Mononuclear cell (primary cell): ENCODE results near the gene TSPAN14. TPM values are rescaled to one million over a fixed set of nuclear protein-coding genes. Genes with fewer than 3 reads are reported as not detected.

Source experiments
- H3K27me3 ChIP-seq: 2 replicates; pipeline ENCODE4 v1.6.0; 2011; ENCODE audit warnings: low read length, control low read depth; ENCODE audit not compliant: insufficient read depth
- H3K4me1 ChIP-seq: 2 replicates; pipeline ENCODE4 v1.5.1; 2011; ENCODE audit warnings: mild to moderate bottlenecking, low read length, control low read depth; ENCODE audit not compliant: insufficient read depth
- H3K4me3 ChIP-seq: 2 replicates; pipeline ENCODE4 v1.5.1; 2011; ENCODE audit warnings: mild to moderate bottlenecking, low read length, moderate library complexity
- H3K9me3 ChIP-seq: 2 replicates; pipeline ENCODE4 v1.5.1; 2011; ENCODE audit warnings: low read depth, mild to moderate bottlenecking, control low read depth, low read length
- total RNA-seq: library from RNA; depleted of rRNA; stranded (reverse); fragments of >200 nt; gene quantifications from one replicate; pipeline ENCODE4 v1.2.3, GENCODE V29; 2012

The TSPAN14 gene
- total RNA-seq, 1 donor, result 65.4 TPM

DNA sequence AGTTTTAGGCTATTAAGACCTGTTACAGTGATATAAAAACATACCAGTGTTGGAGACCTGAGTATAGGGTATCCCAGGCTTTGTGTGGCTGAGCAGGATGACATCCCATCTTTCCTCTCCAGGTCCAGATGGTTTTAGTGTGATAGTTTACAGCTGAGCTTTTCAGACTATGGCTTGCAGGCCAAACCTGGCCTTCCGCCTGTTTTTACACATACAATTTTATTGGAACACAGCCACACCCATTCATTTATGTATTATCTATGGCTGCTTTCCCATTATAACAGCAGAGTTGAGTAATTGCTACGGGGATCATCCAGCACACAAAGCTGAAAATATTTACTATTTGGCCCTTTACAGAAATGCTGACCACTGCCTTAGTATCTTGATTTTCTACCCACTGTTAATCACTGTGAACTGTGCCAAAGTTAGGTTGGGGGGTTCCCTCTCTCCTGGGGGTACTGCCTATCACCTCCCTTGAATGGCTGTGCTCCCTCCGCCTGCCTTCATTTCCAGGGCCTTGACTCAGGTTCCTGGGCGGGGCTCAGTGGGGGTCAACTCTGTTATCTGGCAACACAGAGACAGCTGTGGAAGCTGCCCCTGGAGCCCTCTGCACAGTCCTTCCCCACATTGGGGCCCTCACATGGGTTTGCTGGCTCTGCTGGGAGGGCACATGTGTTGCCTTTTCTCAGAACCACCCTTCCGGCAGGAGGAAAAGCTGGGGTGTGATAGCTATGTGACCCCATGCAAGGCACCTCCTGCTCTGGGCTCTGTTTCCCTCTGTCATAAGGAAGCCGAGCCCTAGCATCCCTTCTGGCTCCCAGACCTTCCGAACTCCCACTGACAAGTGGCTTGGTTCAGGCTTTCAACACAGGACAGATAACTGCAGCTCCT is 43.3 kb downstream of the TSPAN14 start:
- Histone ChIP-seq H3K4me1 (peaks cover 96% of the 10 kb centered on the region), H3K9me3 (no peaks in the 10 kb centered on the region), H3K27me3 (no peaks in the 10 kb centered on the region), H3K4me3 (no peak overlapping the region)

DNA sequence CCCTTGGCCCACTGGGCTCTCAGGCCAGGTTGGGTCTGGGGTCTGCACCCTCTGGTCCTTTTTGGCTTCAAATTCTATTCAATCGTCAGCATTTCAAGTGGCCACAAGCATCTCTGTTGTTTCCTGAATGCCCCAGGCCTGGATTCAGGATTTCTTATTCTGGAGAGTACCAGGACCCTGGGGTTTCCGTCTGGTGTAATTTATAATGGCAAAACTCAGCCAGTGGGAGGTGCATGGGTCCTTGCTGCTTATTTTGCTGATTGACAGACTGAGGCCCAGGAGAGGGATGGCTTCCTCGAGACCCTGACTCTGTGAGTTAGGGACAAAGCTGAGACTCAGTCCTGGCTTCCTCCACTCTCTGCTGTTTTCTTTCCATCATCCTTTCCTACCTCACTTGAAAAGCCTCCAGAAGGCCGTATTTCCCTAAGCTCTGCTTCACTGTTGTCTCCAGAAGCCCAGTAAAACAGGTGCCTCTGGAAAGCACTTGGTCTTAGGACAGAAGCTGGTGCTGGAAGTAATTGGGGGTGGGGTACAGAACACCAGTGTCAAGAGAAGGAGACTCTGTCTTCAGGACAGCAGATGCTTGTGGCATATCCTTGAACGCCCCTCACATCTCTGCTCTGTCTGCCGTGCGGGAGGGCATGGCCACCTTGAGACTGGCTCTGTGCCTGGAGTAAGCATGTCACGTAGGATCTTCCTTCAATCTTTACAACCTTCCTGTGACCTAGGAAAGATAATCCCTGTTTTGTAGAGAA is 44.1 kb downstream of the TSPAN14 start:
- no peaks in the 10 kb centered on the region for H3K9me3 ChIP-seq
- H3K4me1 ChIP-seq, result peaks cover 96% of the 10 kb centered on the region
- no peak overlapping the region for H3K4me3 ChIP-seq
- no peaks in the 10 kb centered on the region for H3K27me3 ChIP-seq

GRCh38 chr10:80498833-80499741 is 45.0 kb downstream of the TSPAN14 start:
- Histone ChIP-seq H3K4me1 (peaks cover 96% of the 10 kb centered on the region), H3K4me3 (no peak overlapping the region), H3K9me3 (no peaks in the 10 kb centered on the region), H3K27me3 (no peaks in the 10 kb centered on the region)

DNA sequence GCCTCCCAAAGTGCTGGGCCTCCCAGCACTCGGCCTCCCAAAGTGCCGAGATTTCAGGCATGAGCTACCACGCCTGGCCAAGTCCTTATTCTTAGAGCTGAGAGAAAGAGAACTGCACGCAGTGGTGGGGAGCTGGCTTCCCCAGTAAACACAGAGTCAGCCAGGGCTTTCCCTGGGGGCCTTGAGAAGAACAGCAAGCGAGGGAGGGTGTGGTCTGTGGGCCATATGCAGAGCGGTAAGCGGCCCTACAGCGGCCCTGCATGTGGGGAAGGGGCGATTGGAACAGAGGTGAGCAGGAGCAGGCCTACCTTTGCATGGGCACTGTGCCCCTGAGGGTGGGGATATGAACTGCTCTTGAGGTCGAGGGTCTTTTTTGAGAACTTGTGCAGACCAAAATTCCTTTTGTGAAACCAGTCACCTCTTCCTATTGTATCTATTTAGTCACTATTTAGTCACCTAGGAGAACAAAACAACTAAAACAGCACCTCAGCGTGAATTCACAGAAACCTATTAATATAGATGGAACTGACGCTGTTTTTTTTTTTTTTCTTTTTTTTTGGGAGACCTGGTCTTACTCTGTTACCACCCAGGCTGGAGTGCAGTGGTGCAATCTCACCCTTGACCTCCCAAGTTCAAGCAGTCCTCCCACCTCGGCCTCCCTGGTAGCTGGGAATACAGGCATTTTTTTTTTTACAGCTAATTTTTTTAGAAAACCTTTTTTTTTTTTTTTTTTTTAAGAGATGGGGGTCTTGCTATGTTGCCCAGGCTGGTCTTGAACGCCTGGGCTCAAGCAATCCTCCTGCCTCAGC is 46.7 kb downstream of the TSPAN14 start:
- H3K27me3 ChIP-seq, result no peaks in the 10 kb centered on the region
- no peak overlapping the region for H3K4me3 ChIP-seq
- peaks cover 96% of the 10 kb centered on the region for H3K4me1 ChIP-seq
- no peaks in the 10 kb centered on the region for H3K9me3 ChIP-seq

- Histone ChIP-seq H3K27me3 (no peaks in the 10 kb centered on the region), H3K9me3 (no peaks in the 10 kb centered on the region), H3K4me3 (no peak overlapping the region), H3K4me1 (peaks cover 93% of the 10 kb centered on the region)
These were observed 47.3 kb downstream of the TSPAN14 start for GRCh38 chr10:80501381-80501912.

- Histone ChIP-seq H3K9me3 (no peaks in the 10 kb centered on the region), H3K4me3 (no peak overlapping the region), H3K4me1 (peaks cover 90% of the 10 kb centered on the region), H3K27me3 (no peaks in the 10 kb centered on the region)
These were observed 47.9 kb downstream of the TSPAN14 start for GRCh38 chr10:80501913-80502521.

GRCh38 chr10:80502621-80503583 is 48.8 kb downstream of the TSPAN14 start:
- no peaks in the 10 kb centered on the region for H3K27me3 ChIP-seq

DNA sequence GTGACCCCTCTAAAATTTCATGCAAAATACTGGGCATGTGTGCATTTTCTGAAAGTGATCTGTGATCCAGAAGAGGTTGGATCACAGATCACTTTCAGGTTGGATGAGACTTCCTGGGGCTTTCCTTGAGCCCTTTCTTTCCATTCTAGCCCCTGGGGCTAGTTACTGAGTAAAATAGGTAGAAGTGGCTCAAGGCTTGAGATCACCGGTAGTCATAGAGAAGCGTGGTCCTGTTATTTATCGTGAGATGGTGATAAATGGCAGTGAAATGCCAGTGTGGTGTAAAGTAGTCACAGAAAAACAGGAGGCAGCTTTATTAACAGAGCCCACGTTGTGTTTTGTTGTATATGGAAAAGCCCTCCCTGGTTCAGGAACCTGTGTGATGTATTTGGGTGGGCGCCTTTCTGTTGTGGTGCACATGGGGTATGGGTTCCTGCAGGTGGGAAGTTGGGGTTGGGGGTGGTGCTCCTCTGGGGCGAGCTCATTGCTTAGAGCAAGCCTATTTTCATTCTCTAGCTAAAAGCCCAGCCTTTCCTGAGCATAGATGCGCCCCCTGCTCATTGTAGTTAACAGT is 49.6 kb downstream of the TSPAN14 start:
- H3K4me3 ChIP-seq, result no peak overlapping the region

More at GRCh38 chr10:80502621-80503583, 48.8 kb downstream of the TSPAN14 start:
- peaks cover 81% of the 10 kb centered on the region for H3K4me1 ChIP-seq
- no peak overlapping the region for H3K4me3 ChIP-seq
- H3K9me3 ChIP-seq, result no peaks in the 10 kb centered on the region

DNA sequence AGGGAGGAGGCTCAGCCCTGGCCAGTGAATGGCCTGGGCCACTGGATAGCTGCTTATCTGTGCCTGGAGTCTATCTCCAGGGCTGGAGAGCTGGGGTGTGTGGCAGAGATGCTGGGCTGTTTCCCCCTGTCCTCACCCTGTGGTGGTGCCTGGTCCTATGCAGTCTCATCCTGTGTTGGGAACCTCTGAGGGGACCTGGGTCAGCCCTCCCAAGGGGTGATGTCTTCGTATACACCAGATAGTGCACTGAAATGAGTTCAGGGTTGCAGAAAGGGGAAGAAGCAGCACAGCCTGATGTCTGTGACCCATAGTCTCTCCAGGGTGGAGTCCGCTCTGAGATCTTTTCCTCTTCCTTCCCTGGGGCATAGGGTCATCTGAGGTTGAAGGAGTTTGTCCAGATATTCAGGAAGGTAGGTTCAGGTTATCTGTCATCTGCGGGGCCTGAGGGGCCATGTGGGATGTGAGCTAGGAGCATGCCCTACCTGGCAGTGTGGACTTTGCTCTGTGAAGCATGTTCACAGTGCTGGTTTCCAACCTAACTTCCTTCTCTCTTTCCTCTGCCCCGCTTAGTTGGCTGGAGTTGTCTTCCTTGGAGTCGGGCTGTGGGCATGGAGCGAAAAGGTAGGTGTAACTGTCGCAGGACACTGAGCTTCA is 50.2 kb downstream of the TSPAN14 start:
- no peaks in the 10 kb centered on the region for H3K9me3 ChIP-seq
- no peaks in the 10 kb centered on the region for H3K27me3 ChIP-seq
- peaks cover 68% of the 10 kb centered on the region for H3K4me1 ChIP-seq
- H3K4me3 ChIP-seq, result no peak overlapping the region

More for the DNA sequence above, 49.6 kb downstream of the TSPAN14 start:
- H3K9me3 ChIP-seq, result no peaks in the 10 kb centered on the region
- H3K27me3 ChIP-seq, result no peaks in the 10 kb centered on the region
- peaks cover 74% of the 10 kb centered on the region for H3K4me1 ChIP-seq

- Histone ChIP-seq H3K4me1 (peaks cover 64% of the 10 kb centered on the region), H3K9me3 (no peaks in the 10 kb centered on the region), H3K4me3 (no peak overlapping the region), H3K27me3 (no peaks in the 10 kb centered on the region)
These were observed 50.9 kb downstream of the TSPAN14 start for GRCh38 chr10:80504897-80505465.

DNA sequence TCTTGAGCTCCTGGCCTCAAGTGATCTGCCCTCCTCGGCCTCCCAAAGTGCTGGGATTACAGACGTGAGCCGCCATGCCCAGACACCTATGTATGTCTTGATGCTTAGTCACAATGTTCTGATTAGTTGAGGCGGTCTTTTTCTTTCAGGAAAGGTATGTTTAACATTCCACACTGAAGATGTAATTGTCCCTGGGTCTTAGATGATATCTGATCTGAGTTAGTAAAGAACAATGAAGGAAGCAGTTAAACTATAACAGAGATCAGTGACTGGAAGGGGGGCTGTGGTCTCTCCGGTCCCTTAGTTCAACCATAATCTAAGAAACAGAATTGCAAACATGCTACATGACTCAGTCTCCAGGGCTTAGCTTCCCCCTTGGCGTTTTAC is 52.1 kb downstream of the TSPAN14 start:
- Histone ChIP-seq H3K27me3 (no peaks in the 10 kb centered on the region), H3K4me3 (no peak overlapping the region), H3K4me1 (peaks cover 56% of the 10 kb centered on the region), H3K9me3 (no peaks in the 10 kb centered on the region)
